ENCODE data around the gene AGPAT2. TPM values are rescaled to one million over a fixed set of nuclear protein-coding genes. Genes with fewer than 3 reads are reported as not detected.
A peak's percentile ranks its signal among the peaks of the same experiment; 100 is the strongest.

Gene AGPAT2
- total RNA-seq, 1 experiment from 2014 or later, result 77.9 TPM

- H3K4me3 ChIP-seq (ENCODE audit: low read depth in 2 of 2, low read length in 2 of 2), result peak overlapping the region in 1 of 2 experiments; percentile 31; a peak in 1 of 4 replicates
- intact Hi-C loops (cut with micrococcal nuclease; ENCODE audit: unreplicated experiment) (no loop called here), in situ Hi-C loops (cut with HindIII; ENCODE audit: low pct_unique_long_range_greater_than_20kb, low sequenced_read_pairs) (no loop called here)
- no peaks in the 10 kb centered on the region for H3K27me3 ChIP-seq (ENCODE audit: control insufficient read depth, insufficient read depth, low read length)
- ChIA-PET POLR2A (no interaction called here), CTCF (interaction anchor here (0.6 kb wide), 1 partner anchor 198 kb away, joined by 8 read pairs; no protein-coding TSS in a partner anchor)
- no peaks in the 10 kb centered on the region; the same call in 1 of the 2 replicates for H3K4me1 ChIP-seq (ENCODE audit: control insufficient read depth, insufficient read depth, low read length)
- no TSS peak for BruUV-seq (replicated peaks)
- TF ChIP-seq TCF7L2 (IDR thresholded peaks at IDR 0.05; ENCODE audit: low read depth, low read length) (no peak), SIN3A (IDR thresholded peaks at IDR 0.05; ENCODE audit: borderline replicate concordance, insufficient read depth, low read depth, low read length) (no peak), CTCF (IDR thresholded peaks at IDR 0.05) (no peak), REST (IDR thresholded peaks at IDR 0.05; ENCODE audit: insufficient read depth in 1 of 2, low read depth in 2 of 2, low read length in 1 of 2) (no peak), POLR2AphosphoS5 (IDR thresholded peaks at IDR 0.05; ENCODE audit: low read depth, low read length) (no peak)
- ATAC-seq (no peak), DNase-seq (ENCODE audit: low read depth, low spot score) (no peak)
- H3K36me3 ChIP-seq (ENCODE audit: control insufficient read depth, insufficient read depth, low read length), result no peaks in the 10 kb centered on the region
- H3K27ac ChIP-seq (ENCODE audit: low read length), result no peak overlapping the region
- no peaks in the 10 kb centered on the region for H3K9me3 ChIP-seq (ENCODE audit: control insufficient read depth, insufficient read depth, low read depth, low read length)
These were observed 43.0 kb downstream of the AGPAT2 start for GRCh38 chr9:136644343-136644592.

DNA sequence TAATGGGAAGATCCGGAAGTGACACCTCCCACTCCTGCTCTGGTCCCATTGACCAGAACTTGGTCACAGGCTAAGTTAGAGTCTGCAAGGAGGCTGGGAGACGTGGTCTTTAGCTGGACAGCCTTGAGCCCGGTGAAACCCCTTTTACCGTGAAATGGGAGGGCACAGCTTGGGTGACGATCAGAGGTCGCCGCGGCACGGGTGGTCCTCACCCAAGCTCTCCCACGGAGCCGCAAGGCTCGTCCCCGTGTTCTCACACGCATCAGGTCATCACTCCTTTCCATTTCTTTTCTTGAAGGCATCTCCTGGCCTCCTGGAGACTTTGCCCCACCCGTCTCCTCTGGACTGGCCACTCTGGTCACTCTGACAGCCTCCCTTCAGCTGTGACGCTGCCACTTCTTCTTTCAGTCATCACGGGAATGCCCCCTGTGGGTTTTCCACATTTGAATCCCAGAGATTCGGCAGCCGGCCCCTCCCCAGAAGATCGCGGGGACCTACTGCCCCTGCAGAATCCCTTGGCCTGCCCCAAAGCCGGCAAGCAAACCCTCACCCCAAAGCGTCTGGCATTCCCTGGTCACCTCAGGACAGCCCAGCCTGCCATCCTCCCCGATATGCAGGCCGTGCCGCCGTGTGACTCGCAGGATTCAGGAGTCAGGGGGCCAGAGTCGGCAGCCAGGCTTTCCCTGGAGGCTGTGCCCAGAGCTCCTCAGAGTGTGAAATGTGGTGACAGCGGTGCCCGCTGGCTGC, 43.5 kb downstream of the AGPAT2 start:
- ChIA-PET POLR2A (no interaction called here), CTCF (no interaction called here)
- intact Hi-C loops (cut with micrococcal nuclease; ENCODE audit: unreplicated experiment), result no loop called here
- H3K36me3 ChIP-seq (ENCODE audit: control insufficient read depth, insufficient read depth, low read length), result no peaks in the 10 kb centered on the region
- in situ Hi-C loops (cut with HindIII; ENCODE audit: low pct_unique_long_range_greater_than_20kb, low sequenced_read_pairs), result no loop called here
- ATAC-seq (no peak; the same call in 1 of the 2 replicates), DNase-seq (ENCODE audit: low read depth, low spot score) (no peak)
- no peaks in the 10 kb centered on the region; the same call in 1 of the 2 replicates for H3K4me1 ChIP-seq (ENCODE audit: control insufficient read depth, insufficient read depth, low read length)
- H3K27me3 ChIP-seq (ENCODE audit: control insufficient read depth, insufficient read depth, low read length), result no peaks in the 10 kb centered on the region
- no TSS peak for BruUV-seq (replicated peaks)
- TF ChIP-seq TCF7L2 (IDR thresholded peaks at IDR 0.05; ENCODE audit: low read depth, low read length), result no peak
- TF ChIP-seq SIN3A (IDR thresholded peaks at IDR 0.05; ENCODE audit: borderline replicate concordance, insufficient read depth, low read depth, low read length), result no peak
- no peak for TF ChIP-seq REST (IDR thresholded peaks at IDR 0.05; ENCODE audit: insufficient read depth in 1 of 2, low read depth in 2 of 2, low read length in 1 of 2)
- no peak for TF ChIP-seq CTCF (IDR thresholded peaks at IDR 0.05)
- no peak for TF ChIP-seq POLR2AphosphoS5 (IDR thresholded peaks at IDR 0.05; ENCODE audit: low read depth, low read length)
- no peaks in the 10 kb centered on the region for H3K9me3 ChIP-seq (ENCODE audit: control insufficient read depth, insufficient read depth, low read depth, low read length)
- H3K27ac ChIP-seq (ENCODE audit: low read length), result no peak overlapping the region
- H3K4me3 ChIP-seq (ENCODE audit: low read depth in 2 of 2, low read length in 2 of 2), result peak overlapping the region in 1 of 2 experiments; percentile 31; a peak in 1 of 4 replicates
